Epidermal melanocyte (primary cell): ENCODE results near the gene SHROOM3.
A peak's percentile ranks its signal among the peaks of the same experiment; 100 is the strongest.

Source experiments
- DNase-seq: peaks from one replicate; pipeline ENCODE4 v3.0.0; 2011; ENCODE audit warnings: low spot score; ENCODE audit not compliant: insufficient read length

Gene SHROOM3

DNA sequence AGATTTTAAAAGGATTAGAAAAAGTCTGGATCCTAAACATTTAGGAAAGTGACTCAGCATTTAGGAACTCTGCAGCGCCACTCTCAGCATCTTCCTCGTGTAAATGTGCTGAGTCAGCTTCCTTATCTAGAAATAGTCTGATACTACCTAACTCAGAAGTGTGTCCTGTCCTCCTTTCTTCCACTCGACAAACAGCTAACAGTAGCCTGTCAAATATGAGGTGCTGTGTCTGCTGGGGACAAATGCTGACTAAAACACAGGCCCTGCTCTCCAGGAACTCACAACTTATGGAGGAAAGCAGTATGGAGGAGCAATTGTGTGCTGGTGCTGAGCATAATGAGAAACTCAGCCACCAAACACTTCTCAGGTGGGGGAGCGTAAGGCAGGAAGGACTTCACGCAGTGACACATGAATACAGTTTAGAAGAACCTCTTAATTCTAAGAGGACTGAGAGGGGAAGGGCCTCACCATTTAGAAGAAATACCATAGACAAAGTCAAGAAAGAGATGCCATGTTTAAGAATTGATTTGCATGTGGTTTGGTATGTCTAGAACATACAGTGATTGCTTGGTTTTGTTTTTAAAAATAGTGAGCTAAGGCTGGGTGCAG is 337.6 kb downstream of the SHROOM3 start:
- DNase-seq, result no peak

DNA sequence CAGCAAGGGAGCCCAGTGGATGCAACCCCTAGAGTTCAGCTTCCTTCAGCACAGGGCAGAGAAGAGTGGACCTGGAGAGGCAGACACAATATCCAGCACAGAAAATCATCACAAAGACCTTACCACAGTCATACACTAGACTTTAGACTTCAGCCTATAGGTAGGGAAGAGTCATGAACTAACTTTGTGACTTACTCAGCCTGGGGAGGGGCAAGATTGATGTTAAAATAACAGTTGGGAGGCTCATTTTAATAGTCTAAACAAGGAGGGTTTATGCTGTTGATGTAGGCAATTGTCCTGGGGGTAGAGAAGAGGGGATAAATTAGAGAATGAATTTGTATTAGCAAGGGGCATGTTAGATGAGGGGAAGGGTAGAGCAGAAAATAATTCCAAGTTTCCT is 338.7 kb downstream of the SHROOM3 start:
- no peak for DNase-seq

DNA sequence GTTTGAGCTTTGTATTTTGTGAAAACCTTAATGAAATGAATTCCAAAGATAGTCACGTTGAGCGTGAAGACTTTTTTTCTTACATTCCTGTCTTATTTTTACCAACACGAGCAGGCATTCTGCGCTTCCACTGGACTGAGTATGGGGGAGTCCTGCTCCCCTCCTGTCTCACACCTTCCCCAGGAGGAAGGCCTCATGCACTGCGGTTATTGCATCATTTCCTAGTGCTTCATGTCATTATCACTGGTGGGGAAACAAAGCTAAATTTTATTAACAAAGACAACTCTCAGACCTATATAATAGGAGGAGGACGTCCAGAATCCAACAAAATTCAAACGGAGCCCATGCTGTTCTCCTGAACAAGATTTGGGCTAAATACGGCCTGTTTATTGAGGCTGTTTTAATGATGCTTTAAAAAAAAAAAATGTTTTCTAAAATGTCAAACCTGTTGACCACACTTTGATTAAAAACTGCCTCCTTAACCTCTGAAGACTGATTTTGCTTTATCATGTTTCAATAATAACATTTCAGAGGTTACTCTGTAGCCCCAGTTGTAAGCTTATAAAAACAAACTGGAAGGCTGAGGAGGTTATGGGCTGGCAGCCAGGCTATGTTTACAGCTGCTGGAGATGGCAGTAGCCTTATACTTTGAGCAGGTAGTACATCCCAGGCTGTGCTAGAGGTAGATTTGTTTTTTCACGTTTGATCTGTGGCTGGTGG is 344.9 kb downstream of the SHROOM3 start:
- no peak for DNase-seq

DNA sequence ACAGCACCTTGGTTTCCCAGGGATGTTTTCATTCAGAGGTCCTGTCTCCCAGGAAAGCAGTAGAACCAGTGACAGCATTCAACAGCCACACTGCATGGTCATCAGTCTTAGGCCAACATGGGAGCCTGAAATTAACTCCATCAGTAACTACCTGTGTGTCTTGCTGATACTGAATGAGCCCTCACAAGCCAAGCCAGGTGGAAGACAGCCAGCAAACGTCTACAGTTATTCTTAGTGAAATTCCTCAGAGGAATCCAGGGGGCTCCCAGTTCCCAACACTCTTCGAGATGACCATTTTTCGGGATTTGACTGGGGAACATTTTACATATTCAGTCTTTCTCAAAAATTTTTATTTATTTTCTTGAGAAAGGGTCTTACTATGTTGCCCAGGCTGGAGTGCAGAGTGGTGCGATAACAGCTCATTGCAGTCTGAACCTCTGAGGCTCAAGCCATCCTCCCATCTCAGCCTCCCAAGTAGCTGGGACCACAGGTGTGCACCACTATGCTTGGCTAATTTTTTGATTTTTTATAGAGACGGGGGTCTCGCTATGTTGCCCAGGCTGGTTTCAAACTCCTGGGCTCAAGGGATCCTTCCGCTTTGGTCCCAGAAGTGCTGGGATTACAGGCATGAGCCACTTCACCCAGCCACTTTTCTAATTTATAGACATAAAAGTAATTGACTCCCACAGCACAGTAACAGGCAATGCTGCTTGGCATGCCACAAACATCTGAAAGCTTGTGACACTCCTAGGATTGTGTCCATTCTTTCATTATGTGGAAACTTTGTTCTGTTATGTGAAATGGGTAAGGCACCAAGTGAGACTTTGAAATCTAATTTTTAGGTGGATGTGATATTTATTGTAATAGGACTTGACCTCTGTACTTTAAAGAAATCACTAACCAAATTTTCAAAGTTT is 346.0 kb downstream of the SHROOM3 start:
- no peak for DNase-seq

DNA sequence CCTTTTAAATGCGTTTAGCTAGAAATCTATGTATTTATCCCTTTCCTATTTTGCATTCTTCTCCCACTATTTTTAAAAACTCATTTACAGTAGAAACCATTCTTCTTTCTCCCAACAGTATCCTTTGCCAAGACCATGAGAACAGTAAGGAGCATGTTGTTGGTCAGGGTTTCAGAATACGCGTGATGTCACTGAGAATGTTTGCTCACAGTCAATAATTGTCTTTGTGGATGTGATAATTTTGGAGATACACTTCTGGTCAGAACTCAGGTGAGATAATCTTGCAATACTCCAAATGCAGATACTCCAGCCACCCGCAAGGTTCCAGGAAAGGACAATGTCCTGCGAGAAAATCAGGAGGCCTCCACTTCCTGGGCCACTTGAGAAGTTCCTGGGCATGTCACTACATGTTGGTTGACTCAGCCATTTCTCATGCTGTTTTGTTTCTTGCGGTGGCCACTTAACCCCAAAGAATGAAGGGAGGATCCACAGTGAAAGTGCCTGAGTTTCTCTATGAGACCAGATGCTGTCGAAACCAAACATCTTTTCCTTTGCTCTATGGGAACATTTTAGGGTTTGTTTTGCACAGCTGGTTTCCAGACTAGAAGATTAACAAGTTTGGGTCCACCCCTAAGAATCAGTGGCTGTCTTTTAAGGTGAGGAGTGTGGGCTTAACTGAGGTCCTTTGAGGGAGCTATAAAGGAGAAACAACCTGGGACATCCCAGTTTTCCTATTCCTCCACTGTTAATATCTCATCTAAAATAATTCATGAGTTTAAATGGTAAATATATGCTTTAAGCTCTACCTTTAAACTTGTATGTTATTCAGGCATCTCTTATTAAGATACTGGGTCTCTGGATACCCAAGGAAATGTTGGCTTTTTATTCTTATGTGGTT is 346.9 kb downstream of the SHROOM3 start:
- DNase-seq, result peak; percentile 55

DNA sequence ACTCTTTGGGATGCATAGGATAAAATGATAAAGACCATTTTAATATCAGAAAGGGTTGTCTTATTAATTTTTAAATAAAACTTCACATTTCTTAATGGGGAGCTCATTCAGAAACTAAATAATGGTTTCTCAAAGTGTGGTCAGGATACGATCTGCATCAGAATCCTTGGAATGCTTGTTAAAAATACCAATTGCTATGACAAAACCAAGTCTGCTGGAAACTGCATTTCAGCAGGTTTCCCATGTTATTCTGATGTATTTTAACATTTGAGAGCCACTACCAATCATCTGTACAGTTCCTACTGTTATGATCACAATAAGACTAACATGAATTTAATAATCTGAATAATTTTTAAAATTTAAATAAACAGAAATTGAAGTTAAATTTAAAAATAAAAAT is 347.8 kb downstream of the SHROOM3 start:
- DNase-seq, result peak; percentile 43

DNA sequence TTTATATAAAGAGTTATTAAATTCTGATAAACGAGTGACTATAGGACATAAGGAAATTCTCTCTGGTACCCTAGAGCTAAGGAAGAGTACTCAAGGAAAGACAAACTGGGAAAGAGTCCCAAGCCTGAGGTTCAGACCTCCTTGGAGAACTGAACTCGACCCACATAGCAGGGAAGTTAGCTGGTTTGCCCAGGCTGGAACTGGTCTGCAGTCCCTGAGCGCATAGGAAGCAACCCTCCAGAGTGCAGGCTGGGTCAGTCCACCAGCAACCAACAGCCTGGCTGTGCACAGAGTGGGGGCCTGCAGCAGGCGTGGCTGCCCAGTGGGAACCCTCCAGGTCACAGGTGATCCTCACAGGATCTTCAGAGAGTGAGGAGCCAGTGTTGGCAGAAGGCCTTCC is 348.8 kb downstream of the SHROOM3 start:
- no peak for DNase-seq

DNA sequence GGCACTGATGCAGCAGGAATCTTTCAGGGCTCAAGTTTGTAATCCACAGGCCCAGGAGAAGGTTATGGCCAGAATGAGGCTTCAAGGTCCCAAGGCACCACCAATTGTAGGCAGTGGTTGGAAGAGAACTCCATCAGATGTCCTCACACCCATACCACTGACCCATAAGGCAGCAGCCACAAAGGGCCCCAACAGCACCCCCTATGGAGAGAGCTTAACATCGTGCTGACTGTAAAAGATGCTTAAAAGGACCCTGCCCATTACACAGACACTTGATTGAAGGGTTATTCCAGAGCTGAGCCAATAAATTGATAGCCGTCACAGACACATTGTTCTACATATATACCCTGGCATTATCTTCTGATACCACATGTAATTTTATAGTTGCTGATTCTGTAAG is 349.2 kb downstream of the SHROOM3 start:
- DNase-seq, result no peak

DNA sequence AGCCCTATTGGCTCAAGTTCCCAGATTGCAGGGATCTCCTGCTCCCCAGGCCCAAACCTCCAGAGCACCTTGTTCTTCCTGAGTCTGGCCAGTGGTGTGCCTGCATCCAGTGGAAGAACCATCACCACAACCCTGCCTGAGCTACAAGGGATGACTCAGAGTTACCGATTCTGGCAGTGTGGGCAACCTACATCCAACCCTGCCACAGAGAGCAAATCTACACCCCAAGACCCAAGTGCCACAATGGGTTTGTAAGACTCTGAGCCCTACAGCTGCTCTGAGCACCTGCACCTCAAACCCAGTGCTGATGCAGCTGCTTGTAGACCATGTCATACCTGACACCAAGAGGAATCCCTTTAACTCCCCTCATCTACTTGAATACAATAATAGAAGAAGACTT is 352.9 kb downstream of the SHROOM3 start:
- DNase-seq, result no peak

DNA sequence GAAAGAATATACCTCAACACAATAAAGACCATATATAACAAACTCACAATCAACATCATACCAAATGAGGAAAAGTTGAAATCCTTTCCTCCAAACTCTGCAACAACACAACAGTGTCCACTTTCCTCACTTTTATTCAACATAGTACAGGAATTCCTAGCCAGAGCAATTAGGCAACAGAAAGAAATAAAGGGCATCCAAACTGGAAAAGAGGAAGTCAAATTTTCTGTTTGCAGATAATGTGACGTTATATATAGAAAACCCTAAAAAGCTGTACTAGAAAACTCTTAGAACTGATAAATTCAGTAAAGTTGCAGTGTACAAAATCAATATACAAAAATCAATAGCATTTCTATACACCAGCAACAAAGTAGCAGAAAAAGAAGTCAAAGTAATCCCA is 355.3 kb downstream of the SHROOM3 start:
- no peak for DNase-seq

DNA sequence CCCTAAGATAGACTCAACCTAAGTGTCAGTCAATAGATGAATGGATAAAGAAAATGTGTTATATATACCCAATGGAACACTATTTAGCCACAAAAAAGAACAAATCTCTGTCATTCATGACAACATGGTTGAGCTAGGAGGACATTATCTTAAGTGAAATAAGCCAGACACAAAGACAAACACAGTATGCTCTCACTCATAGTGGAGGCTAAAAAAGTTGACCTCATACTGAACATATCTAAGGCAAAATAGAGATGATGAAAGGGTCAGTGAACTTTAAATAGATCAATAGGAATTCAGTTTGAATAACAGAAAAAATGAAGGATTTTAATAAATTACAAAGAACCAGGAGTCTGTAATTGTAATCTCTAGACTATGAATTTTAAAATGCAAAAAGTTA is 356.4 kb downstream of the SHROOM3 start:
- DNase-seq, result no peak

DNA sequence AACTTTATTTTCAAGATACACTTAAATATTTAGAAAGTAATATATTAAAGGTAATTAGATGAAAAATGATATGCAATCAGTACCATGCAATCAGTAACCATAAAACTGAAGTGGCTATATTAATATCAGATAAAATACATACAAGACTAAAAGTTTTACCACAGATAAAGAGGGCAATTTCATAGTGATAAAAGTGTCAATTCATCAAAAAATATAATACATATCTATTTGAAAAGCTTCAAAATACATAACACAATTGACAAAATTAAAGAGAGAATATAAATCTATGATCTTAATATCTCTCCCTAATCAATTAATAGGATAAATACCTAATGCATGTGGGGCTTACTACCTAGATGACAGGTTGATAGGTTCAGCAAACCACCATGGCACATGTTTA is 357.4 kb downstream of the SHROOM3 start:
- DNase-seq, result no peak

DNA sequence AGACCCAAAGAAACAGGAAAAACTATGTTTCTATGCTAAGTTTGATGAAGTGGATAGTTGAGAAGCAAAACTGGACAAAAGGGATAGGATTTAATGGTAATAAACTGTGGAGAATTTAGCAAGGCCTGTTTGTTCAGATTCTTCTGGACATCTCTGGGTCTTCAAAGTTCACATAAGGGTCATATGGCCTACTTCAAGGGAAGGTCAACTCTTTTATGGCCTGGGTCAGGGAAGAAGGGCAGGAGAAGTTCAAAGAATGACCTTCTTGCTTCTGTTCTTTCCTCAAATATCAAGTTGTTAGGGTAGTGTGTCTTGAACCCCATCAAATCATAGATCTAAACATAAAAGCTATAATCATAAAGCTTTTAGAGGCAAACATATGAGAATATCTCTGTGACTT is 360.2 kb downstream of the SHROOM3 start:
- DNase-seq, result no peak

DNA sequence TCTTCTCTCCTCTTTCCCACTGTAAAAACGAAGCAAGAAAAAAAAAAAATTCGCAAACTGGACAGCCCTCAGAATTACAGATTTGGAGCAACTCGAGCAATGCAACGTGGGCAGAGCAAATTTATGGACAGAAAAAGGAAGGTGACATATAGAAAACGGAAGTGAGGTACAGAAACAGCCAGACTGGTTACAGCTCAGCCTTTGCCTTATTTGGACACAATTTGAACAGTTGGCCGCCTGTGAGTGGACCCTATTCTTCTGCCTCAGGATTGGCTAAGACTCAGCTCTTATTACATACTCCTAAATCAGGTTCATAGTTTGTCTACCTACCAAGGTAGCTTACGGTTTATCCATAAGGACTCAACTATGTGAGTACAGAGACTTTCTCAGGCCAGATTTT is 364.1 kb downstream of the SHROOM3 start:
- DNase-seq, result no peak

DNA sequence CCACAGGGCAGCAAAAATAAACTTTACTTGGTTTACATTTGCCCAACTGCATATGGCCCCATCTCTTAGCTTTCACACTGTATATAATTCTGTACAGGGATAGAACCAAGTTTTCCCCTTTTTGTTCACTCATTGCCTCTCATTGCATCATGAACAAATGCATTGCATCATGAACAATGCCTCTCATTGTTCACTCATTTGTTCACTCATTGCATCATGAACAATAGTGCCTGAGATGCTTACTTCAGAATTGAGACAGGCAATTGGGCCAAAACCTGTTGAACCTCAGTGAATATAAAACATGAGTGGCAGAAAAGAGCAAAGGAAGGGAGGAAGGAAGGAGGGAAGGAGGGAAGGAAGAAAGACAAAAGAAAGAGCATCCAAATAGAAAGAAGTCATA is 364.7 kb downstream of the SHROOM3 start:
- DNase-seq, result no peak

DNA sequence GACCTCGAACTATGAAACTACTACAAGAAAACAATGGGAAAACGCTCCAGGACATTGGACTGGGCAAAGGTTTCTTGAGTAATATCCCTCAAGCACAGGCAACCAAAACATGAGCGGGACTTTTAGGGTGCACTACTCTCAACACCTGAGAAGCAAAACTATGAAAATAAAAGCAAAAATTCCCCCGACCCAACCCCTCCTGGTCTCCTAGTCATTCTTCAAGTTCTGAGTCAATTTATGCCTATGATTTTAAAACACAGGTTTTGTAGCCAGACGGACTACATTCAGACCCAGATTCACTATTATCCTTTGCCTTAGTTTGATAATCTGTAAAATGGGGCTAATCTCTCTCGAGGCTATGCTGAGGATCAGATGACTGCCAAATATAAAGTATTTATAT is 365.9 kb downstream of the SHROOM3 start:
- no peak for DNase-seq

DNA sequence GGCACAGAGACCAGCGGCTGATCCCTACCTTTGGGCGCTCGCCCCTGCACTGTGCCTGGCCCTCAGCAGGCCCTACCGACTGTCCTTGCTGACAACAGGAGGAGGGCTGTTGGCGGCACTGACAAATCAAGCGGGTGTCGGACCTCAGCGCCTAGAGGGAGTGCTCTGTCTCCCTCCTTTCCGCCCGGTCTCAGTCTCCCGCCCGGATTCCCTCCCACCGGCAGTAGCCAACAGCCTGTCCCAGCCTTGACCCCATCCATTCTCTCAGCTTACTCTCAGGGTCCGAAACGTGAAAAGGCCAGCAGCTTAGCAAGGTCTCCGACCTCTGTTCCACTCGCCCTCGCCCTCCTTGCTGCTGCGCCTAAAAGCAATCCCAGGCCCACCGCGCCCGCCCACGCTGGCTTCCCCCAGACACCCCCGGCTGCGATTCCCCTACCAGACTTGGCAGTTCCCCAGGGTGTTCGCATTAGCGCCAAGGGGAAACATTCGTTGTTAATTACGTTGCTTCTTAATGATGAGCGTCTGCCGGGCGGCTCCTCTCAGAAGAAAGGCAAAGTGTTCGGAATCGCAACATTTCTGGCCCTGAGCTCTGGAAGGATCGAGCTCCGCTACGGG is 366.7 kb downstream of the SHROOM3 start:
- no peak for DNase-seq

DNA sequence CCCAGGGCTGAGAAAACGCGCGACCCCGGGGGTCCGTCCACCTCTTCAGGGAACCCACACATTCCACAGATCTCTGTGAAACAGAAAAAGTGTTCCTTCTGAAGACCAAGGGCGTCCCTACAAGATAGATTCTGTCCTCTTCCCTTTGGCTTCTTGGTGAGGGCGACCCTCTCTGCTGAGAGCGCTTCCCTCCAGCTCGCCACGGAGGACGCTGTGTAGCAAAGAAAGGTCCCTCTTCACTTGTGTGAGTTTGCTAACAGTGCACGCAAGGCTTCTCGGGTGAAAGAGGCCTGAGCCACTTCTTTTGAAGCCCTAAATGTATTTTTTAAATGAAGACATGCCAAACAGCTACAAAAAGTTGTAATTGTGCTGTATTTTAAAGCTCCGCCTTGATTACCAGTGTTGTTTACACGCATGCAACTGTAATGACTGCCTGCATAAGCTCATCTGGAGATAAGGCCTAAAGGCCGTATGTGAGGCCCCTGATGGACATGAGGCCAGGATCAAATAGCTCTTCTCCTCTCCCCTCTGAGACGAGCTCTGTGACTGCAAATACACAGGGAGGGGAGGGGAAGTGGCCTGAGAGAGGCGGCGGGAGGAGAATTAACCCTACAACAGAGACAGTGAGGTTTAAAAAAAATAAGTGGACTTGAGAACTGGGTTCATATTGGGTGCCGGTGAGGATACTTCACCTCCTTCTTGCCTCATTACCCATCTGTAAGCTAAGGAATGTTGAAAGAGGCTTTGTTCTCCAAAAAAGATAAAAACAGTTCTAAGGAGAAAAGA is 367.4 kb downstream of the SHROOM3 start:
- DNase-seq, result no peak

DNA sequence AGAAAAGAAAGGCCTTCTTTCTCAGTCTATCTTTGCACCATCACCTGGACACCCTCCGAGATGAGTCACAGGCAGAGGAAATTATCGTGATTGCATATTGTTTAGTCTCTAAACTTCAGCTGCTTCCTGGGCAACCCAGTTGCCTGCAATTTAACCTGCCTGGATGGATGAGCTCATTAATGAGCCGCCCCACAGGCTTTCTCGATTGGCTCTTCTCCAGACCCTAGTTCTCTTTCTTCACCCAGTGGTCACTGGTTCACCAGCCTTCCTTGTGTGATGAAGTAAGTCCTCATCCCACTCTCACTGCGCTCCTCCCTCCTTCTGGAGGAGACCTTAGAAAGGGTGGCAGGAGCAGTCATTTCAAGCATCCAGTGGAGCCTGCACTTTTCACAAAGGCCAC is 368.5 kb downstream of the SHROOM3 start:
- no peak for DNase-seq

DNA sequence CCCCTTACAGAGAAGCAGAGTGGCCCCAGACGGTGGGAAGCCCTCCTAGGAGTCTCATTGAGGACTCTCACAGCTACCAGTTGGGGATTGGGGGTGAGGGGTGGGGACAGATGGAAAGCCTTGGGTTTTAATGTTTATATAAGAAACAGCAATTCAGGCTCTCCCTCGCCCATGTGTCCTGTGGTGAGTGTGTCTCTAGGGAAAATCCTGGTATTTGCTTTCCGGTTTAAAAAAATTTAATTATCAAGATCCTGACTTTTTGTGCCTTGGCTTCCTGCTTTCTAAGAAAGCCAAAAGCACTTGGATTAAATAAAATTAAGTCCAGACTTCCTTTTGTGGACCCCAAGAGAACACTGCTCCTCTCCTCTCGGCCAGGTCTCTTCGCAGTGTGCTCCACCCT is 369.1 kb downstream of the SHROOM3 start:
- DNase-seq, result no peak
